Activated naive CD4-positive, alpha-beta T cell treated with anti-CD3 and anti-CD28 coated beads, Interleukin-2, amount 50 U/mL, for 24 hours (primary cell): ENCODE measurements around the gene CCDC201.

Experiments used
- H3K27ac Mint-ChIP-seq: one replicate; pipeline ENCODE4 v1.8.0; 2021; ENCODE audit warnings: mild to moderate bottlenecking, mixed read lengths
- H3K27me3 Mint-ChIP-seq: one replicate; pipeline ENCODE4 v1.8.0; 2021; ENCODE audit warnings: mixed read lengths
- H3K36me3 Mint-ChIP-seq: one replicate; pipeline ENCODE4 v1.8.0; 2021; ENCODE audit warnings: mixed read lengths
- H3K4me1 Mint-ChIP-seq: one replicate; pipeline ENCODE4 v1.8.0; 2021; ENCODE audit warnings: mixed read lengths
- H3K4me3 Mint-ChIP-seq: one replicate; pipeline ENCODE4 v1.8.0; 2021; ENCODE audit warnings: mild to moderate bottlenecking, mixed read lengths
- H3K9me3 Mint-ChIP-seq: one replicate; pipeline ENCODE4 v1.8.0; 2021; ENCODE audit warnings: mixed read lengths

CCDC201 gene

DNA sequence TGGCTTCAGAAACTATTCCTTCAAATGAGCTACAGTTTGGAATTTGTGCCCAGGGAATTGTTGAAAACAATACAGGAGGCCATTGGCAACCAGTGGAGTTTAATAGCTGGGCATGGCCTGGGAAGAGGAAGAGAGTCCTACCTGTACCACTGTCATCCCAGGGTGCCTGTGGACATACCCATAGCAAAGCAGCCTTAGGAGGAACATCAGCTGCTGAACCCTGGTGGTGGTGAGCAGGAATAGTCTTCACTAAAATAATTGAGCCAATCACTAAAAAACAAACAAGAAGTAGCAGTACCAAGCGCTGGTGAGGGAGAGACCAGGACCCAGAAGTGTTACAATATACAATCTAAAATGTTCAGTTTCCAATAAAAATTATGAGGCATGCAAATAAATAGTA is 29.9 kb upstream of the CCDC201 start:
- H3K27ac Mint-ChIP-seq = no peak overlapping the region
- H3K36me3 Mint-ChIP-seq = no peaks in the 10 kb centered on the region
- peaks cover 5% of the 10 kb centered on the region for H3K9me3 Mint-ChIP-seq
- no peaks in the 10 kb centered on the region for H3K4me1 Mint-ChIP-seq
- peaks cover 4% of the 10 kb centered on the region for H3K27me3 Mint-ChIP-seq
- no peak overlapping the region for H3K4me3 Mint-ChIP-seq

DNA sequence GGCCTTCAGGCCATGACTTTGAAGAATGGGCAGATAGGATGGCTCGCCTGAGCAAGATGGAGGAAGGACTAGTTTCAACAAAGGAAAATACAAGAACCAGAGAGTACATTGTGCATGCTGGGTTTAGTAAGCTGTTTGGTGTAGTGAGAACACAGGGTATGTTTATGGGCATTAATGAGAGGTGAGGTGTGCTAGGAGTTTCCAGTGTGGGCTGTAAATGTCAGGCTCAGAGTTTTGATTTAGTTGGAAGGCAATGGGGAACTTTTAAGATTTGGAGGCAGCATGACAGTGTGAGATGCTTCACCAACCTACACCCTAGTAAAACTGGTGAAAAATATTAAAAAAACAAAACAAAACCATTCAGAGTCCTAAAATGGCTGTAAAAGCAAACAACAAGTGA is 28.7 kb upstream of the CCDC201 start:
- Mint-ChIP-seq H3K27ac (no peak overlapping the region), H3K36me3 (no peaks in the 10 kb centered on the region), H3K4me1 (no peaks in the 10 kb centered on the region), H3K27me3 (peaks cover 10% of the 10 kb centered on the region), H3K4me3 (no peak overlapping the region), H3K9me3 (peaks cover 5% of the 10 kb centered on the region)

DNA sequence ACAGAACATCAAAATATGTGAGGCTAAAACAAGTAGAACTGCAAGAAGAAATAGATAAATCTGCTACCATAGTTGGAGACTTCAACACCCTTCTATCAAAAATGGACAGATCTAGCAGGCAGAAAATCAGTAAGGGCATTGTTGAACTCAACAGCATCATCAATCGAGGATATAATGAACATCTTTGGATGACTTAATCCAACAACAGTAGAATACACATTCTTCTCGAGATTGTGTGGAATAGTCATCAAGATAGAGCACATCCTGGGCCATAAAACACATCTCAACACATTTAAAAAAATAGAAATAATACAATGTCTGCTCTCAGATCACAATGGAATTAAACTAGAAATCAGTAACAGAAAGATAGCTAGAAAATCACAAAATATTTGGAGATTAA is 25.3 kb upstream of the CCDC201 start:
- Mint-ChIP-seq H3K9me3 (no peaks in the 10 kb centered on the region), H3K27ac (no peak overlapping the region), H3K36me3 (no peaks in the 10 kb centered on the region), H3K27me3 (peaks cover 24% of the 10 kb centered on the region), H3K4me3 (no peak overlapping the region), H3K4me1 (no peaks in the 10 kb centered on the region)

DNA sequence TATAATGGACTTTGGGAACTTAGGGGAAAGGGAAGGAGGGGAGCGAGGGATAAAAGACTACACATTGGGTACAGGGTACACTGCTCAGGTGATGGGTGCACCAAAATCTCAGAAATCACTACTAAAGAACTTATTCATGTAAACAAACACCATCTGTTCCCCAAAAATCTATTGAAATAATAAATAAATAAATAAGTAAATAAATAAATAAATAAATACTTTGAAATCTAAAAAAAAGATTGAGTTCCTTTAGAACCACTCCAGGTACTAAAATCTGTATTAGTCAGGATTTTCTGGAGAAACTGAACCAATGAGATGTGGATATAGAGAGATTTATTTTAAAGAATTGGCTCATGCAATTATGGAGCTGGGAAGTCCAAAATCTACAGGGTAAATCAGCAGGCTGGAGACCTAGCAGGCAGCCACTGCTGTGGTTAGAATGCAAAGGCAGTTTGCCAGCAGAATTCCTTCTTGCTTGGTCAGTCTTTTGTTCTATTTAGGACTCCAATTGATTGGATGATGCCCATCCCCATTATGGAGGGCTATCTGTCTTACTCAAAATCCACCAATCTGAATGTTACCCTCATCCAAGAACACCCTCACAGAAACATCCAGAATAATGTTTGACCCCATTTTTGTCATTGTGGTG is 24.3 kb upstream of the CCDC201 start:
- Mint-ChIP-seq H3K27ac (no peak overlapping the region), H3K36me3 (no peaks in the 10 kb centered on the region), H3K4me1 (no peaks in the 10 kb centered on the region), H3K4me3 (no peak overlapping the region), H3K9me3 (no peaks in the 10 kb centered on the region), H3K27me3 (peaks cover 26% of the 10 kb centered on the region)

DNA sequence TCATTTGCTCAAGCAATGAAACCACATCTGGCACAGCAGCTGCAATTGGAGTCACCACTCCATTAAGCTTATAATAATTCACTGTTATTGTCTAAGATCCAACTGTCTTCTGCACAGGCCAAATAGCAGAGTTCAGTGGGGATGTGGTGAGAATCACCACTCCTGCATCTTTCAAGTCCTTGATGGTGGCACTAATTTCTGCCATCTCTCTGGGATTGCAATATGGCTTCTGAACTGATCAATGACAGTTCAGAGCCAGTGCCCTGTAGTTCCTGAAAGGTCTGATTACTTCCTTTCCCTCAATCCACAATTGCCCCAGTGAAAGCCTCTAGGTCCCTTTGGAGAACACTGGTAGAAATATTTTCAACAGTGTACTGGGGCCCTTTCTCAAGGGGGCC is 21.8 kb upstream of the CCDC201 start:
- peaks cover 37% of the 10 kb centered on the region for H3K27me3 Mint-ChIP-seq

DNA sequence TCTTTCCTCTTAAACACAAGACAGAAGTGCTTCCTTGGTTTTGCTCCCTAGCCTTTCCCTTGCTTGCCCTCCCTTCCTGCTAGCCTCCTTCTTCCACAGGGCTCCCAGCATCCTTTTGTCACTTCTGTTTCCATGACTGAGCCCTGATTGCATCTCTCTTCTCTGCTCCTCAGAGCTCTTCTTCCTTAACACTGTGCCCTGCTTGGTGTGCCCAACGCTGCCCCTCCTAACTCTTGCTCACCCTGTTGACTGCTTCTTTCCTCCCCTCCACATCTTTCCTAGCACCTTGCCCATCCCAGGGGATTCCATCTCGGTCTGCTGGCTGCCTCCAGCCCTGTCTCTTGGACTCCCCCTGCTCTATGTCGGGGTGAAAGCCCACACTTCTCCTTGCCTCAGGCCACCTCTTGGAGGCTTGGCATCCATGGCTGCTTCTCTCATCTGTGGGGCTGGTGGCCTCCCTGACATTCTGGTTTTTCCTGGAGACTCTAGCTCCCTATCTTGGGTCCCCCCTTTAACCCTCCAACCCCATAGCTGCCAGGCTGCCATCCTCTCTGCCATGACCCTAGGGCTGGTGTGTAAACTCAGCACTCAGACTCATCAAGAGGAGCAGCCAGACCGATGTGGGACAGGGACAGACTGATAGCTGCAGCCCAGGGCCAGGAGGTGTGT is 21.2 kb upstream of the CCDC201 start:
- H3K27me3 Mint-ChIP-seq = peaks cover 42% of the 10 kb centered on the region
- no peaks in the 10 kb centered on the region for H3K4me1 Mint-ChIP-seq
- H3K4me3 Mint-ChIP-seq = no peak overlapping the region
- no peak overlapping the region for H3K27ac Mint-ChIP-seq
- H3K9me3 Mint-ChIP-seq = no peaks in the 10 kb centered on the region
- H3K36me3 Mint-ChIP-seq = no peaks in the 10 kb centered on the region

More for the DNA sequence above, 21.8 kb upstream of the CCDC201 start:
- Mint-ChIP-seq H3K4me1 (no peaks in the 10 kb centered on the region), H3K27ac (no peak overlapping the region), H3K9me3 (no peaks in the 10 kb centered on the region), H3K36me3 (no peaks in the 10 kb centered on the region), H3K4me3 (no peak overlapping the region)

DNA sequence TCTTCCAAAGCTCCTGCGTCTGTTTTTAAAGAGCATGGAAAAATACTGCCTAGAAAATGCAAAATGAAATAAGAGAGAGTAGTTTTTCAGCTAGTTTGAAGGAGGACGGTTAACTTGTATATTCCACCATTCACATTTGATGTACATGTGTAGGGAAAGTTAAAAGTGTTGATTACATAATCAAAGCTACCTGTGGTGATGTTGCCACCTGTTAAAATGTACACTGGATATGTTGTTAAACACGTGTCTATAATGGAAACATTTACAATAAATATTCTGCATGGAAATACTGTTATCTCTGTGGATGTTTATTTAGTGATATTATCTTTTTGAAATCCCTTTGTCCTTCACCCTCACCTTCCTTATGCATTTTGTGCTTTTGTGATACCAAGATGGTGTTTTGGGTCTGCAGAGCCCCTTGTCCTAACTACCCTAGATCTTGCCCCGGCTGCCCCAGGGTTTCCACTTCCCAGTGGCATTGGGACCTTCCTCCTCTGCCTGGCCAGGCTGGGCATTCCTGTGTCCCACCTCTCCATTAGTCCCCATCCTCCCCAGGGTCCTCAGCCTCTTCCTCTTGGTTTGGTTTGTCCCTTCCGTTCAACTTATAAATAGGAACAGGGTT is 20.6 kb upstream of the CCDC201 start:
- H3K27me3 Mint-ChIP-seq = peaks cover 43% of the 10 kb centered on the region
- H3K4me1 Mint-ChIP-seq = no peaks in the 10 kb centered on the region
- no peaks in the 10 kb centered on the region for H3K9me3 Mint-ChIP-seq
- H3K36me3 Mint-ChIP-seq = no peaks in the 10 kb centered on the region
- no peak overlapping the region for H3K4me3 Mint-ChIP-seq
- no peak overlapping the region for H3K27ac Mint-ChIP-seq

DNA sequence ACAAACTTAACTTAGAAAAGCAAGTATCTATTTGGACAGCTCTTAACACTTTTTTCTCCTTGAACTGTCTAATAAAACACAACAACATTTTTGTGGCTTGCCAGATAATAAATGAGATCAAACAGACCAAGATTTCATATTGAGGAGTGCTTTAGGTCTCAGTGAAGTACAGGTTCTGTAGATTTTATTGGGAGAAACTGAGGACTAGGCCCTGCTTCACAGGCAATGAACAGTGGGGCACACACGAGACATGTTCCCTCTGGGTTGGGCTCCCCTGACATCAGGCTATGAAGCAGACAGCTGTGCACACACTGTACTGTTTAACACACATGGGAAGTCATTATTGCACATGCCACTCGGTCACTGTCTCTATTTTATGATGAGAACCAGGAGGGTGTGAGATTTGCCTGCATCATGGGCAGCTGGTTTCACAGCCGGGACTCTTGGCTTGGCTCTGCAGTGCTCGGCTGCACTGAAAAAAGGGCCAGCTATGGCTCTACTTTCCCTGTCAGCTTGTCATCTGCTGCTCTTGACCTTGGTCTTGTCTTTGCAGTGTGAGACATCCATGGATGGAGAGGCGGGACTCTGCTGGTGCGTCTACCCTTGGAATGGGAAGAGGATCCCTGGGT is 19.6 kb upstream of the CCDC201 start:
- Mint-ChIP-seq H3K9me3 (no peaks in the 10 kb centered on the region), H3K27me3 (peaks cover 39% of the 10 kb centered on the region), H3K36me3 (no peaks in the 10 kb centered on the region), H3K27ac (no peak overlapping the region), H3K4me3 (no peak overlapping the region), H3K4me1 (no peaks in the 10 kb centered on the region)

DNA sequence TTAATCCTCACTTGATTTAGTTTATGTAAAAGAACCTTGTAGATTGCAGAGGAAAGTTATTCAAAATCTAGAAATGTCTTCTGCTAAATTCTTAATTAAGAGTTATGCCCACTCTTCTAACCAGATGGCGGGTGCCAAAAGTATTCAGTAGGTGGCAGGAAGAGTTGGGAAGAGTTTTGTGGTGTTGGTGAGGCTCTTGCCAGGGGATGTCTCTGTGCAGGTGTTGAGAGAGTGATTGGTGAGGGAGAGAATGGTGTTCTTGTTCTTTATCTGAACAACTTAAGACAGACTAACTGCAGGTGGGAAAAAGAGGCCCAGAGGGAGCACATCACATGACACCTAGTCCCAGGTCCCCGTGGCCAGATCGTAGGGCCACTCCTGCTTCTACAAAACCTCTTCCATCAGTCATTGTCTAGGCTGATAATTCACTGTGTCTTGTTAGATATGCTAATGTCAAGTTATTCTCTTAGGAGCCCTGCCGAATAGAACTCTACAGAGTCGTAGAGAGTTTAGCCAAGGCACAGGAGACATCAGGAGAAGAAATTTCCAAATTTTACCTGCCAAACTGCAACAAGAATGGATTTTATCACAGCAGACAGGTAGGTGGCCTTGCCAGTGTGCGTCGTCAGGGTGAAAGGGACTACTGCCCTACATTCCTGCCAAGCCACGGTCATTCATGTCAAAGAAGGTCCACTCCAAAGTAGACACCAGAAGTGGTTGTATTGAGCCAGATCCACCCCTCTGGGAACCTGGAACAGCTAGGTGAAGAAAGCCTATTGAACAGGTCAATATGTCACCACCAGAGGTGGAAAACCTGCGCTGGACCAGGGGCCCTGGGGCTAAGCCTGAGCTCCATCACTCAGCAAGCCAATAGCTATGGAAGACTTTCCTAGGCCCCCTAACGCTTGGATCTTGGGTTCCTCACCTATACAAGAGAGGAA is 18.9 kb upstream of the CCDC201 start:
- no peak overlapping the region for H3K4me3 Mint-ChIP-seq
- H3K9me3 Mint-ChIP-seq = no peaks in the 10 kb centered on the region
- peaks cover 40% of the 10 kb centered on the region for H3K27me3 Mint-ChIP-seq
- H3K4me1 Mint-ChIP-seq = no peaks in the 10 kb centered on the region
- no peaks in the 10 kb centered on the region for H3K36me3 Mint-ChIP-seq
- H3K27ac Mint-ChIP-seq = no peak overlapping the region

DNA sequence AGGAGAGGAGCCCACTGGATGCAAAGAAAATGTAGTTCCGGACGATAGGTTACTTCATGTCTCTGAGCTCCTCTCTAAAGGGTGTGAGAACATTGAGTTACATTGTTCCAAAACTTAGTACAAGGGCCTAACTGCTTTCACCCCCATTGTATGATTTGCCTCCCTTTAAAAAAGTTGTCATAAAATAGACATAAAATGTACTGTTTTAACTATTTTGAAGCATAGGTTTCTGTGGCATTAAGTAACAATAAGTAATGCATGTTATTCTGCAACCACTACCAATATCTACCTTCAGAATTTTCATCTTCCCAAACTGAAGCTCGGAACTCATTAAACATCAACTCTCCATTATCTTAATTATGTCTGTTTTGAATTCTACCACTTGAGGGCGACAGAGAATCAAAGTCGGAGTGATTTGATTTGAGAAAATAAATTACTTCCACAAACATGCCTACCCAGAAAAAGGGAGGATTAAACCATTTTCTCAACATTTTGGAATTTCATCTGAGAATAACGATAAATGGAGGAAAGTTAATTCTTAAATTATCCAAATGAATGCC is 18.1 kb upstream of the CCDC201 start:
- Mint-ChIP-seq H3K4me1 (no peaks in the 10 kb centered on the region), H3K27ac (no peak overlapping the region), H3K27me3 (peaks cover 38% of the 10 kb centered on the region), H3K4me3 (no peak overlapping the region), H3K36me3 (no peaks in the 10 kb centered on the region), H3K9me3 (no peaks in the 10 kb centered on the region)

DNA sequence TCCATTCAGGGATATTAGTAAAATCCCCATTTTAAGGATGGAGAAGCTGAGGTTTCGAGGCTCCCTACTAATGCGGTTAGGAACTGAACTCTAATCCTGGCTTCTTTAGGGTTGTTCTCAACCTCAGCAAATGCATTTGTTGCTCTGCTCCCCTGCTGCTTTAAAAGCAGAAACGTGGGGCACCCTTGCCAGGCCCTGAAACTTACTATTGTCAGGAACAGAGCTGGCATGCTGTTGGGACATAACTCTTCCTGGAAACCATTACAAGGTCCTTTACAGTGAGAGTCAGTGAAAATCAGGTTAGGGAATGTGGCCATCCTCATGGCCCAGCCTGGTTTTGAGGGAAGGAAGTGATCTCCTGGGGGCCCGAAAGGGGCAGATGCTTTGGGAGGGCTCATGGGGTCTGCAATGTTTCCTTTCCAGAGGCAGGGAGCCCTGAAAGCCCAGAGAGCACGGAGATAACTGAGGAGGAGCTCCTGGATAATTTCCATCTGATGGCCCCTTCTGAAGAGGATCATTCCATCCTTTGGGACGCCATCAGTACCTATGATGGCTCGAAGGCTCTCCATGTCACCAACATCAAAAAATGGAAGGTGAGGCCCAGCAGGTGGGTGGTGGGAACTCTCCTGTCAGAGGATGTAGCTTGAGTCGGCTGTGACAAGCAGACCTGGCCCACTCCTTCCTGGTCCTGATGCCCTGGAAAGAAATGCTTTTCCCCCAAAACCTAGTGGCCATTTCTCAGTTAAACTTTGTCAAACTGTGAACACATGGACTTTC is 17.4 kb upstream of the CCDC201 start:
- H3K4me1 Mint-ChIP-seq = no peaks in the 10 kb centered on the region
- H3K36me3 Mint-ChIP-seq = no peaks in the 10 kb centered on the region
- no peak overlapping the region for H3K27ac Mint-ChIP-seq
- H3K27me3 Mint-ChIP-seq = peaks cover 39% of the 10 kb centered on the region
- no peaks in the 10 kb centered on the region for H3K9me3 Mint-ChIP-seq
- no peak overlapping the region for H3K4me3 Mint-ChIP-seq

DNA sequence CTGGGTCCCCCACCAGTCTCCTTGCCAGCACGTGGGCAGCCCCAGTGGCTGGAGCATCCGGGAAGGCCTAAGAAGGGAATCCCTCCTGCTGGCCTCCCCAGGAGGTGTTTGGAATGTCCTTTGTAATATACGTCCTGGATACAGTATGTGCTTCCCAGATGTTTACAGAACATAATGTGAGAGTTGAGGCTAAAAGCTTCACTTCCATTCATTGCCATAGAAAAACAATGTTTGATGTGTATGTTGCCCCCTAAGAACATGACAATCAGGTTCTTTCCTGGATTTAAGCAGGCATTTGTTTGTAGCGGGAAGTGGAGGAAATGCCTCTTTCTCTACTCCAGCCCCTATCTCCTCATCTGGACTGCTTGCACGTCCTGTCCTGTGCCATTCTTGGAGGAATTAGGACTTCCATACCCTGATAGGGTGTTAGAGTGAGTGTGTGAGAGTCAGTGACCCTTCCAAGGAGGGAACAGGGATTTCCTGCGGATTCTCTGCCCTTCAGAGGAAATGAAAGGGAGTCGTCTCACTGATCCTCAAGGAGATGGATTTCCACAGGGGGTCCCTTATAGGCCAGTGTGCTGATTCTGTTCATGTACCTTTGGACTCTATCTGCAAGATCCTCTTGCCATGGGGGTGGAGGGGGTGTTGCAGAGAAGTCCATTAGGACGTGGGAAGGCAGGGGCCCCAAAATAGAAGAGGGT is 16.6 kb upstream of the CCDC201 start:
- H3K36me3 Mint-ChIP-seq = no peaks in the 10 kb centered on the region
- no peak overlapping the region for H3K27ac Mint-ChIP-seq
- H3K4me1 Mint-ChIP-seq = no peaks in the 10 kb centered on the region
- peaks cover 38% of the 10 kb centered on the region for H3K27me3 Mint-ChIP-seq
- H3K4me3 Mint-ChIP-seq = no peak overlapping the region
- H3K9me3 Mint-ChIP-seq = no peaks in the 10 kb centered on the region

DNA sequence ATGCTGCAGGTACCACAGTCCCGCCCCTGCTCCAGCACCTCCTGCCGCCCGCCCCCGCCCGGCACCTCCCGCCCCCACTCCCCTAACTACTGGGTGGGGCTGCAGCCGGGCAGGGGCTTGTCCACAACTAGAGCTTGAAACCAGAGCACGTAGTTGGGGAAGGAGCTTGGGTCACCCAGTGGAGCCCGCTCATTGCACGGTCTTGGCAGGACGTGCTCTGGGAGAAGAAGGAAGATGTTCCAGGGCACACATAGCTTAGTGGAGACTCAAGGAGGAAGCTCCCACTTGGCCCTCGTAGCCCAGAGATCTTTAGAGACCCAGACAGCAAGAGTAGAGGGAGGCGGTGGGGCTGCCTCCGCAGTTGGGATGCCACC is 16.1 kb upstream of the CCDC201 start:
- H3K27ac Mint-ChIP-seq = no peak overlapping the region
- H3K4me3 Mint-ChIP-seq = no peak overlapping the region
- no peaks in the 10 kb centered on the region for H3K36me3 Mint-ChIP-seq
- H3K27me3 Mint-ChIP-seq = peaks cover 33% of the 10 kb centered on the region
- H3K9me3 Mint-ChIP-seq = no peaks in the 10 kb centered on the region
- no peaks in the 10 kb centered on the region for H3K4me1 Mint-ChIP-seq
